Right ventricle myocardium inferior (tissue), 1 donor: ENCODE measurements around the gene NR4A3. TPM values are rescaled to one million over a fixed set of nuclear protein-coding genes. Genes with fewer than 3 reads are reported as not detected.
A peak's percentile ranks its signal among the peaks of the same experiment; 100 is the strongest.

Experiments
- ATAC-seq: fragments of 200-7000 bp; cut with Tn5 transposase; one replicate; pipeline ENCODE4 v1.9.1; 2020; ENCODE audit warnings: mild to moderate bottlenecking, moderate library complexity
- DNase-seq: peaks from one replicate; pipeline ENCODE4 v3.0.0; 2021; ENCODE audit errors: missing footprints
- intact Hi-C: fragments of 100-400 bp; cut with DNase I; formaldehyde crosslinking; loops from one replicate; pipeline ENCODE4 v1.11.0; 2022
- total RNA-seq: library from RNA; stranded (reverse); fragmentation: NEBNext Ultra II Directional; extraction: Animal tissue kit (Norgen Biotek cat#: 25700); gene quantifications from one replicate; pipeline ENCODE4 v1.2.1, GENCODE V29; 2021
- donor health status: DM: no; HTN: yes; CAD: no; lungs with severe emphysema.

NR4A3 gene
- total RNA-seq, 1 donor from 2014 or later: 3.9 TPM

GRCh38 chr9:99906403-99907207 lies 84.9 kb downstream of the NR4A3 start, which contains the start of gene STX17:
TSS of gene STX17 (plus strand) at chr9:99906654. CDS start at chr9:99915240, 8,586 bp downstream.
- DNase-seq (peak; percentile 87), ATAC-seq (peak; percentile 96)
- intact Hi-C loops: loop anchor here (5.0 to 10.0 kb wide), 2 partner anchors 84 to 682 kb away; partner anchors contain the start of genes ALG2, NR4A3 and SEC61B

DNA sequence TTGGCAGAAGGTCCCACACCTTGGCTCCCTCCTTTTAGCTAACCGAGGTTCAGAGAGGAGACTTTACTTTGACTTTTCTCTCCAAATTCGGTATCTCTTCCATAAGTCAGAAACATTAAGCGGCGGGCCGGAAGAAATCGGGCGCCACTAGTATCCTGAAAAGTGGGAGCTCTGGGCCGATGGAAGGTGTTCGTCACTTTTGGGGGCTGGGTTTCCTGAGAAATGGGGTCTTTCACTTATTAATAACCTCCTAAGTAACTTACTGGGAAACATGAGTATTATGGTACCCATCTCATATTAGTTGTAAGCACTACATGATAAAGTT lies 85.5 kb downstream of the NR4A3 start:
- no peak for ATAC-seq
- intact Hi-C loops: loop anchor here (5.0 to 10.0 kb wide), 2 partner anchors 85 to 682 kb away; partner anchors contain the start of genes ALG2, NR4A3 and SEC61B
- no peak for DNase-seq

DNA sequence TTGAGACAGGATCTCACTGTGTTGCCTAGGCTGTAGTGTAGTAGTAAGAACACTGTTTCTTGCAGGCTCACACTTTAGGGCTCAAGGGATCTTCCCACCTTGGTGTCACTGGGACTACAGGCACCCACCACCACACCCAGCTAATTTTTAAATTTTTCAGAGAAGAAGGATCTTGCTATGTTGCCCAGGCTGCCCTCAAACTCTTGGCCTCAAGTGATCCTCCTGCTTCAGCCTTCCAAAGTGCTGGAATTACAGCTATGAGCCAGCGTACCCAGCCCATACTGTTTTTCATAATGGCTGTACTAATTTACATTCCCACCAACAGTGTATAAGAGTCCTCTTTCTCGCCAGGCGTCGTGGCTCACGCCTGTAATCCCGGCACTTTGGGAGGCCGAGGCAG lies 89.9 kb downstream of the NR4A3 start:
- DNase-seq: no peak
- intact Hi-C loops: no loop called here
- no peak for ATAC-seq

Other genes starting within 250 kb of the NR4A3 start
- gene STX17, start 84.8 kb downstream of the NR4A3 start, total RNA-seq: 25.0 TPM